Stomach (tissue), 9 donors: ENCODE results near the gene PCK2. TPM values are rescaled to one million over a fixed set of nuclear protein-coding genes. Genes with fewer than 3 reads are reported as not detected.

Experiments
- DNase-seq, 2 donors: peaks; one replicate each; pipeline versions ENCODE4 v3.0.0 to v3.0.0-alpha.2; 2013 to 2019
- H3K27ac ChIP-seq, 5 donors: fragments of 200-600 bp in 4 of 5; sonication (generic) in 4 of 5; one replicate each; pipeline ENCODE4 v1.5.1; 2013 to 2019; ENCODE audit warnings: mild to moderate bottlenecking in 1 of 5, moderate library complexity in 1 of 5
- H3K27me3 ChIP-seq, 3 donors: fragments of 200-600 bp; sonication (generic); one replicate each; pipeline ENCODE4 v1.5.1; 2017 to 2019; ENCODE audit warnings: mixed run types in 1 of 3
- H3K36me3 ChIP-seq, 4 donors: fragments of 200-600 bp; sonication (generic); 1 replicate in 3 of 4; 2 replicates in 1 of 4; pipeline ENCODE4 v1.5.1; 2016 to 2019
- H3K4me1 ChIP-seq, 4 donors: fragments of 200-600 bp; sonication (generic); one replicate each; pipeline ENCODE4 v1.5.1; 2016 to 2019
- H3K4me3 ChIP-seq, 4 donors: fragments of 200-600 bp; sonication (generic) in 3 of 4; one replicate each; pipeline ENCODE4 v1.5.1; 2016 to 2019; ENCODE audit warnings: mild to moderate bottlenecking in 1 of 4
- H3K9me3 ChIP-seq, 4 donors: fragments of 200-600 bp; sonication (generic); one replicate each; pipeline ENCODE4 v1.5.1; 2016 to 2019
- CTCF ChIP-seq, 7 experiments: fragments of 450-650 bp in 4 of 7; fragments of 200-600 bp in 3 of 7; sonication (generic) in 3 of 7; IDR thresholded peaks; one replicate each; pipeline ENCODE4 v1.5.1; 2016 to 2019; ENCODE audit warnings: antibody characterized with exemption in 7 of 7, control low read depth in 2 of 7, mild to moderate bottlenecking in 1 of 7
- EP300 ChIP-seq: sonication (generic); formaldehyde crosslinking; IDR thresholded peaks from one replicate; pipeline ENCODE4 v1.6.1; 2017; ENCODE audit warnings: antibody characterized with exemption
- POLR2A ChIP-seq, 4 donors: fragments of 450-650 bp; IDR thresholded peaks; one replicate each; pipeline ENCODE4 v1.6.1; 2016; ENCODE audit warnings: antibody characterized with exemption in 4 of 4, control low read depth in 2 of 4, mild to moderate bottlenecking in 1 of 4, moderate library complexity in 1 of 4
- POLR2AphosphoS5 ChIP-seq, 3 donors: sonication (generic); formaldehyde crosslinking; IDR thresholded peaks; one replicate each; pipeline ENCODE4 v1.6.1; 2016; ENCODE audit warnings: antibody characterized with exemption in 3 of 3
- WGBS, 5 donors: extraction: QIAGEN DNeasy Blood & Tissue Kit in 3 of 5; methylation state at CpG; one replicate each; pipeline versions ENCODE4 v1.1.5 to v1.1.7; 2013 to 2018; 5-methylcytosine and 5-hydroxymethylcytosine counted together
- intact Hi-C: fragments of 100-400 bp; cut with DNase I; formaldehyde crosslinking; loops from one replicate; pipeline ENCODE4 v1.15.1; 2023; ENCODE audit warnings: low total_unique reads
- polyA plus RNA-seq, 3 donors: library from polyadenylated mRNA; stranded (reverse); fragments of 200-250 nt; gene quantifications; one replicate each; pipeline ENCODE4 v1.2.3, GENCODE V29; 2013
- total RNA-seq, 5 donors: library from RNA; depleted of rRNA; stranded (reverse); fragments of >200 nt; gene quantifications; one replicate each; pipeline versions ENCODE4 v1.1.0 to v1.2.3, GENCODE V29; 2014 to 2016
- donor health status: healthy with polysubstance abuse.
- donor health status: Bipolar disorder and iron deficiency.
- donor health status: healthy.

PCK2 gene
- total and polyA plus RNA-seq, 8 donors = 2.3 to 168 (median 14.6) TPM

- Histone ChIP-seq H3K4me1 (peaks cover 0 to 7% (median 0%) of the 10 kb centered on the region in 4 donors), H3K27ac (no peak overlapping the region), H3K27me3 (peaks cover 0 to 17% (median 0%) of the 10 kb centered on the region in 3 donors), H3K36me3 (no peaks in the 10 kb centered on the region), H3K9me3 (no peaks in the 10 kb centered on the region), H3K4me3 (no peak overlapping the region)
- 77 to 100% (median 82%) methylated on average over 1 to 7 of the region's 7 CpGs for WGBS, 5 donors
- intact Hi-C loops = no loop called here
- DNase-seq = no peak
- TF ChIP-seq POLR2AphosphoS5 (IDR thresholded peaks at IDR 0.05) (no peak), POLR2A (IDR thresholded peaks at IDR 0.05) (no peak), EP300 (no peak), CTCF (IDR thresholded peaks at IDR 0.05) (no peak)
Observed at GRCh38 chr14:24060984-24061913, 32.9 kb upstream of the PCK2 start.

- Histone ChIP-seq H3K9me3 (no peaks in the 10 kb centered on the region), H3K36me3 (no peaks in the 10 kb centered on the region), H3K27me3 (peaks cover 0 to 6% (median 0%) of the 10 kb centered on the region in 3 donors), H3K27ac (no peak overlapping the region), H3K4me1 (peaks cover 0 to 7% (median 0%) of the 10 kb centered on the region in 4 donors), H3K4me3 (no peak overlapping the region)
- intact Hi-C loops = no loop called here
- TF ChIP-seq POLR2AphosphoS5 (IDR thresholded peaks at IDR 0.05) = no peak
- no peak for TF ChIP-seq POLR2A (IDR thresholded peaks at IDR 0.05)
- no peak for TF ChIP-seq CTCF (IDR thresholded peaks at IDR 0.05)
- no peak for DNase-seq
- 82 to 92% (median 88%) methylated on average over 13 to 14 of the region's 14 CpGs for WGBS, 5 donors
Observed at GRCh38 chr14:24062216-24062980, 31.7 kb upstream of the PCK2 start.

- no peak for DNase-seq
- intact Hi-C loops = no loop called here
- peaks cover 0 to 3% (median 0%) of the 10 kb centered on the region in 4 donors for H3K4me1 ChIP-seq
- 69 to 92% (median 78%) methylated on average over 4 of the region's 4 CpGs for WGBS, 5 donors
- no peak overlapping the region for H3K4me3 ChIP-seq
- H3K36me3 ChIP-seq = no peaks in the 10 kb centered on the region
- no peaks in the 10 kb centered on the region for H3K9me3 ChIP-seq
- no peaks in the 10 kb centered on the region for H3K27me3 ChIP-seq
- TF ChIP-seq CTCF (IDR thresholded peaks at IDR 0.05) (no peak), EP300 (no peak), POLR2A (IDR thresholded peaks at IDR 0.05) (no peak), POLR2AphosphoS5 (IDR thresholded peaks at IDR 0.05) (no peak)
- H3K27ac ChIP-seq = no peak overlapping the region
Observed at GRCh38 chr14:24063263-24063836, 30.8 kb upstream of the PCK2 start.

- intact Hi-C loops = no loop called here
- DNase-seq = no peak
- TF ChIP-seq EP300 = no peak
- no peak for TF ChIP-seq POLR2A (IDR thresholded peaks at IDR 0.05)
- no peak for TF ChIP-seq CTCF (IDR thresholded peaks at IDR 0.05)
- no peak for TF ChIP-seq POLR2AphosphoS5 (IDR thresholded peaks at IDR 0.05)
- Histone ChIP-seq H3K27ac (no peak overlapping the region), H3K4me3 (no peak overlapping the region), H3K9me3 (no peaks in the 10 kb centered on the region), H3K27me3 (no peaks in the 10 kb centered on the region), H3K4me1 (no peaks in the 10 kb centered on the region), H3K36me3 (no peaks in the 10 kb centered on the region)
- WGBS, 5 donors = 76 to 92% (median 84%) methylated on average over 7 of the region's 7 CpGs
Observed at GRCh38 chr14:24064091-24064795, 29.9 kb upstream of the PCK2 start.
